Testis (tissue), 3 donors: Measurements from ENCODE around the gene PNMA8C. TPM values are rescaled to one million over a fixed set of nuclear protein-coding genes. Genes with fewer than 3 reads are reported as not detected.
A peak's percentile ranks its signal among the peaks of the same experiment; 100 is the strongest.

Experiments
- DNase-seq: peaks from one replicate; pipeline ENCODE4 v3.0.0-alpha.2; 2019
- H3K27ac ChIP-seq, 2 donors: fragments of 200-600 bp; sonication (generic); one replicate each; pipeline ENCODE4 v1.5.1; 2019
- H3K27me3 ChIP-seq: fragments of 200-600 bp; sonication (generic); one replicate; pipeline ENCODE4 v1.5.1; 2019
- H3K36me3 ChIP-seq: fragments of 200-600 bp; sonication (generic); one replicate; pipeline ENCODE4 v1.5.1; 2017; ENCODE audit warnings: low read depth; ENCODE audit errors: missing control alignments
- H3K4me1 ChIP-seq: fragments of 200-600 bp; sonication (generic); one replicate; pipeline ENCODE4 v1.5.1; 2019
- H3K4me3 ChIP-seq, 2 donors: fragments of 200-600 bp; sonication (generic); one replicate each; pipeline ENCODE4 v1.5.1; 2017 to 2019
- H3K9me3 ChIP-seq: fragments of 200-600 bp; sonication (generic); one replicate; pipeline ENCODE4 v1.5.1; 2017
- POLR2A ChIP-seq: fragments of 450-650 bp; IDR thresholded peaks from one replicate; pipeline ENCODE4 v1.6.1; 2017; ENCODE audit warnings: antibody characterized with exemption, mild to moderate bottlenecking, moderate library complexity
- WGBS, 2 donors: methylation state at CpG; one replicate each; pipeline ENCODE4 v1.1.5; 2018; 5-methylcytosine and 5-hydroxymethylcytosine counted together
- intact Hi-C: fragments of 100-400 bp; cut with DNase I; formaldehyde crosslinking; loops from one replicate; pipeline ENCODE4 v1.15.1; 2023; ENCODE audit warnings: low total_unique reads
- polyA plus RNA-seq: library from polyadenylated mRNA; stranded (reverse); fragments of 350-450 nt; fragmentation: Illumina TruSeq; extraction: RNeasy Lipid Tissue Mini Kit (QIAGEN cat#74804); gene quantifications from one replicate; pipeline ENCODE4 v1.2.3, GENCODE V29; 2014; ENCODE audit warnings: low read depth, low replicate concordance; ENCODE audit not compliant: insufficient read depth
- total RNA-seq, 2 donors: library from RNA; depleted of rRNA; stranded (reverse); fragments of >200 nt; gene quantifications; one replicate each; pipeline ENCODE4 v1.2.3, GENCODE V29; 2016
- TF ChIP-seq, protein P1 (sequence below), 3 experiments: fragments of 450-650 bp in 2 of 3; fragments of 200-600 bp in 1 of 3; sonication (generic) in 1 of 3; IDR thresholded peaks; one replicate each; pipeline ENCODE4 v1.5.1; 2016 to 2019; ENCODE audit warnings: antibody characterized with exemption in 3 of 3, mild to moderate bottlenecking in 2 of 3, moderate library complexity in 1 of 3

PNMA8C gene
- total and polyA plus RNA-seq, 3 donors from 2014 or later: 1.2 to 1.9 (median 1.4) TPM

DNA sequence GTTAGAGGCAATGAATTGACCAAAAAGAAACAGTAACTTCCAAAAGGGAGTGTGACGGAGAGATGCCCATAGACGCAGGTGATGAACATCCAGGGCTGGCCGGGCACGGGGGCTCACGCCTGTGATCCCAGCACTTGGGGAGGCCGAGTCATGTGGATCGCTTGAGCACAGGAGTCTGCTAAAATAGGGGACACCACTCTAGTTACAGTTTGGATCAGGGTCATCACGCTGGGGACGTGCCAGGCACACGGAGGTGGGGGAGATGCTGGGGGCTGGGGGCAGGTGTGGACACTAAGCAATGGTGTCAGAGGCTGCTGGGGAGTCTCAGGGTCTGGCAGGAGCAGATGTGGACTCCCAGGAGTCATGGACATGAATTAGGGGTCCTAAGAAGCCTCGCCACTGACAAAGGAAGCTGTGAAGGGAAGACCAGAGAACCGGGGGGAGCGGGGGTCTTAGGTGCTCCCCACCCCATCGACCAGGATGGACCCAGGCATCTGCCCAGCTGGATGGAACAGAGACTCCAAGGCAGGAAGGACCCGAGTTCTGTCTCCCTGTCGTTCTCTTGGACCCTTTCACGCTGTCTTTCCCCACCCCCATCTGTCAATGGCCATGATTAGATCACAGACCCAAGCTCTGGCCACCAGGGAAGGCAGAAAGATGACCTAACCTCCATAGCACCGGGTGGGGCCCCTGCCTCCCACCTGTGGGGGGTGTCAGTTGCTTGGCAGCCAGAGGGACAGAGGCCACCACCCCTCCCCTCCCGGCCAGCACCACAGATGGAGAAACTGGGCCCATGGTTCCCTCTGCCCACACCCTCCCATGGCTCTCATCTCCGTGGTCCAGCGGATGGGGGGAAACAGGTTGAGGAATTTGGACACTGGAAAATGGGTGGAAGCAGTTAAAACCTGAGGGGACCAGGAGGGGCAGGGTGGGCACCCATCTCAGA is 35.0 kb downstream of the PNMA8C start:
- DNase-seq: no peak
- no peaks in the 10 kb centered on the region for H3K27me3 ChIP-seq
- TF ChIP-seq, protein P1, sequence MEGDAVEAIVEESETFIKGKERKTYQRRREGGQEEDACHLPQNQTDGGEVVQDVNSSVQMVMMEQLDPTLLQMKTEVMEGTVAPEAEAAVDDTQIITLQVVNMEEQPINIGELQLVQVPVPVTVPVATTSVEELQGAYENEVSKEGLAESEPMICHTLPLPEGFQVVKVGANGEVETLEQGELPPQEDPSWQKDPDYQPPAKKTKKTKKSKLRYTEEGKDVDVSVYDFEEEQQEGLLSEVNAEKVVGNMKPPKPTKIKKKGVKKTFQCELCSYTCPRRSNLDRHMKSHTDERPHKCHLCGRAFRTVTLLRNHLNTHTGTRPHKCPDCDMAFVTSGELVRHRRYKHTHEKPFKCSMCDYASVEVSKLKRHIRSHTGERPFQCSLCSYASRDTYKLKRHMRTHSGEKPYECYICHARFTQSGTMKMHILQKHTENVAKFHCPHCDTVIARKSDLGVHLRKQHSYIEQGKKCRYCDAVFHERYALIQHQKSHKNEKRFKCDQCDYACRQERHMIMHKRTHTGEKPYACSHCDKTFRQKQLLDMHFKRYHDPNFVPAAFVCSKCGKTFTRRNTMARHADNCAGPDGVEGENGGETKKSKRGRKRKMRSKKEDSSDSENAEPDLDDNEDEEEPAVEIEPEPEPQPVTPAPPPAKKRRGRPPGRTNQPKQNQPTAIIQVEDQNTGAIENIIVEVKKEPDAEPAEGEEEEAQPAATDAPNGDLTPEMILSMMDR (IDR thresholded peaks at IDR 0.05): no peak
- no peak for TF ChIP-seq POLR2A
- no peaks in the 10 kb centered on the region for H3K36me3 ChIP-seq
- intact Hi-C loops: no loop called here
- H3K4me3 ChIP-seq: no peak overlapping the region
- H3K9me3 ChIP-seq: no peaks in the 10 kb centered on the region
- H3K4me1 ChIP-seq: peaks cover 16% of the 10 kb centered on the region
- 75% methylated on average over 21 of the region's 21 CpGs for WGBS, 2 donors
- peak overlapping the region; percentile 33 to 59 for H3K27ac ChIP-seq

DNA sequence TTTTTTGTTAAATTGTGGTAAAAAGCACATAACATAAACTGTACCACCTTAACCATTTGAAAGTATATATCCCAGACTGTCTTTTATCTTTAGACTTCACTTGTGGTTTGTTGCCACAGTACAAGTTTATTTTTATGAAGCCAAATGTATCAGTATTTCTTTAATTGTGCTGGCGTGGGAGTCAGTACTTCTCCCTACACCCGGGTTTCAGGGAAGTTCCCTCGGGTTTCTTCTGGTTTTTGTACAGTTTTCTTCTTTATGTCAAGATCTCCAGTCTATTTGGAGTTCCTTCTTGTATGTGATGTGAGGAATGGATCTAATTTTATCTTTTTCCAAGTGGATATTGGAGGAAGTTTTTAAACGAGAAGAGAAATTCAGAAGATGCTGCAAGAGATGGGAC is 35.9 kb downstream of the PNMA8C start:
- WGBS, 2 donors: 28 to 42% methylated on average over 4 of the region's 4 CpGs
- no peaks in the 10 kb centered on the region for H3K9me3 ChIP-seq
- no peak overlapping the region for H3K4me3 ChIP-seq
- no peaks in the 10 kb centered on the region for H3K36me3 ChIP-seq
- no peak for TF ChIP-seq POLR2A
- TF ChIP-seq, protein P1 (IDR thresholded peaks at IDR 0.05): no peak
- intact Hi-C loops: no loop called here
- H3K4me1 ChIP-seq: peaks cover 16% of the 10 kb centered on the region
- peak overlapping the region; percentile 33 to 59 for H3K27ac ChIP-seq
- no peaks in the 10 kb centered on the region for H3K27me3 ChIP-seq
- no peak for DNase-seq

DNA sequence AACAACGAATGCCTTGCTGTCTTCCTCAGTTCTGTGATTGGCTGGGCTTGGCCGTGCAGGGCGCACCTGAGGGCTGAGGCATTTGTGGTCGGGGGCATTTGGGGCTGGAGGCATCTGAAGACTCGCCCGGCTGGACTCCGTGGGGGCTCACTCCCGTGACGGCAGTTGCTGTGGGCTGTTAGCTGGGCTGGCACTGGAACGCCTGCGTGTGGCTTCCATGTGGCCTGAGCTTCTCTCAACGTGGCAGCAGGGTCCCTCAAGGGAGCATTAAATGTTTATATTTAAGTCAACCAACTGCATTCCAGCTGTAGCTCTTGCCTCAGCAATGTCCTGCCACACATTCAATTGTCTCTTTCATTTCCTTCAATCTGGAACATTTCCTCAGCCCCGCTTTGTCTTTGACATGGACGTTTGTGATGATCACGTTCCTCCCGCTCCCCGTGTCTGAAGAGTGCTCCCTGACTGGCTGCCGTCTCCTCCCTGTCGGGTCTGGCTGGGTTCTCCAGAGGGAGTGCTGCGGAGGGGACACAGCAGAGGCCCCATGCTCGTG is 36.4 kb downstream of the PNMA8C start:
- WGBS, 2 donors: 38 to 42% methylated on average over 14 to 21 of the region's 21 CpGs
- intact Hi-C loops: no loop called here

DNA sequence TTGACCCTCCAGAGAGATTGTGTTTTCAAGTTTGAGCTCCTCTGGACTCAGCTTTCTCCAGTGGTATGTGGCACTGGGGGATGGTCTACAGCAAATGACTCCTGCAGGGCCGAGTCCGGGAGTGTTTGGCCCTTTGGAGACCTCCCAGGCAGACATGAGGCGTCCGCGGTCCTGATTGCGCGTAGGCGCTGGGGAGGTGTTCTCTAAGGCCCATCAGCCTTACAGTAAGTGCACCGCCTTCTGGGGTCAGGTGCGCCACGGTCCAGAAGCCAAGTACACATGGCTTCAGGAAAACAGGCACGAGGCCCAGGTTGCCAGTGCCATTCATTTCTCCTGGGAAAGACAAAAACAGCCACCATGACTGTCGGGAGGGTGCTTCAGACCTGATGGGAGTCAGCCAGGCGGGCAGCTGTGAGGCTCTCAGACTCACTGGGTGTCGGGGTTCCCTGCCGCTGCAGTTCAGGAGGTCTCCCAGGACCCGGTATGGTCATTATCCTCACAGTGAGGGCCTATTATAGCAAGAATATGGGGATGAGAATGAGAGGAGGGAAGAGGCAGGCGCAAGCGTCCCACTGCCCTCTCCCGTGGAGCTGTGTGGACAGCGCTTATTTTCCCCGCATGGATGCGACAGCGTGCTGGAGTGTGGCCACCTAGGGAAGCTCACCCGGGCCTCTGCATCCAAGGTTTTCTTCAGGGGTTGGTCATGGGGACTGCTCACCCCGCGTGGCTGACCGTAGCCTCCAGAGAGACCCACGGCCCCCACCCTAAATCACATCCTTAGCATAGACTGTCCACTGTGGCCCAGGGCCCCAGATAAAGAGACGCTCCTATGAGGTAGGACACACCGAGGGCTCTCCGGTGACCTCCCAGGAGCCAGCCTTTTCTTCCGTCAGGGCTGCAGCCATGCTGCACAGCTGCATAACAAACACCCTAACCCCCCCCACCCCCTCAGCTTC is 37.2 kb downstream of the PNMA8C start:
- Histone ChIP-seq H3K4me1 (peaks cover 16% of the 10 kb centered on the region), H3K27me3 (no peaks in the 10 kb centered on the region), H3K9me3 (no peaks in the 10 kb centered on the region), H3K36me3 (no peaks in the 10 kb centered on the region), H3K4me3 (no peak overlapping the region), H3K27ac (peak overlapping the region; percentile 33 to 59)
- WGBS, 2 donors: 69 to 75% methylated on average over 8 to 33 of the region's 33 CpGs
- intact Hi-C loops: no loop called here
- no peak for DNase-seq
- TF ChIP-seq POLR2A: no peak
- TF ChIP-seq, protein P1 (IDR thresholded peaks at IDR 0.05): no peak

More for the DNA sequence above, 36.4 kb downstream of the PNMA8C start:
- Histone ChIP-seq H3K36me3 (no peaks in the 10 kb centered on the region), H3K9me3 (no peaks in the 10 kb centered on the region), H3K4me3 (no peak overlapping the region), H3K4me1 (peaks cover 16% of the 10 kb centered on the region), H3K27me3 (no peaks in the 10 kb centered on the region), H3K27ac (peak overlapping the region; percentile 33 to 59)
- TF ChIP-seq, protein P1 (IDR thresholded peaks at IDR 0.05): no peak
- no peak for TF ChIP-seq POLR2A
- no peak for DNase-seq
